ENCODE data around the gene PTBP3. TPM values are rescaled to one million over a fixed set of nuclear protein-coding genes. Genes with fewer than 3 reads are reported as not detected.
A peak's percentile ranks its signal among the peaks of the same experiment; 100 is the strongest.

Gene PTBP3
- polyA plus RNA-seq, 2 of the 4 experiments (the other 2 are of a cell fraction): 55.7 to 105 TPM

GRCh38 chr9:112348257-112349007 lies 15.0 kb upstream of the PTBP3 start (continued):
- TF ChIP-seq RARB (CRISPR knock-in tag; IDR thresholded peaks at IDR 0.05): no peak
- TF ChIP-seq PHF8 (IDR thresholded peaks at IDR 0.05; ENCODE audit: borderline replicate concordance, low read depth): no peak
- peak; percentile 95 for TF ChIP-seq HOXB13 (CRISPR knock-in tag; IDR thresholded peaks at IDR 0.05; ENCODE audit: low read depth)
- TF ChIP-seq, protein P1, sequence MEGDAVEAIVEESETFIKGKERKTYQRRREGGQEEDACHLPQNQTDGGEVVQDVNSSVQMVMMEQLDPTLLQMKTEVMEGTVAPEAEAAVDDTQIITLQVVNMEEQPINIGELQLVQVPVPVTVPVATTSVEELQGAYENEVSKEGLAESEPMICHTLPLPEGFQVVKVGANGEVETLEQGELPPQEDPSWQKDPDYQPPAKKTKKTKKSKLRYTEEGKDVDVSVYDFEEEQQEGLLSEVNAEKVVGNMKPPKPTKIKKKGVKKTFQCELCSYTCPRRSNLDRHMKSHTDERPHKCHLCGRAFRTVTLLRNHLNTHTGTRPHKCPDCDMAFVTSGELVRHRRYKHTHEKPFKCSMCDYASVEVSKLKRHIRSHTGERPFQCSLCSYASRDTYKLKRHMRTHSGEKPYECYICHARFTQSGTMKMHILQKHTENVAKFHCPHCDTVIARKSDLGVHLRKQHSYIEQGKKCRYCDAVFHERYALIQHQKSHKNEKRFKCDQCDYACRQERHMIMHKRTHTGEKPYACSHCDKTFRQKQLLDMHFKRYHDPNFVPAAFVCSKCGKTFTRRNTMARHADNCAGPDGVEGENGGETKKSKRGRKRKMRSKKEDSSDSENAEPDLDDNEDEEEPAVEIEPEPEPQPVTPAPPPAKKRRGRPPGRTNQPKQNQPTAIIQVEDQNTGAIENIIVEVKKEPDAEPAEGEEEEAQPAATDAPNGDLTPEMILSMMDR (IDR thresholded peaks at IDR 0.05): no peak
- no peak for TF ChIP-seq ZSCAN20 (CRISPR knock-in tag; IDR thresholded peaks at IDR 0.05)
- no peak for TF ChIP-seq TFCP2L1 (CRISPR knock-in tag; IDR thresholded peaks at IDR 0.05)
- TF ChIP-seq EHF (CRISPR knock-in tag; IDR thresholded peaks at IDR 0.05): peak; percentile 73; the same call in 1 of the 2 replicates
- TF ChIP-seq, protein P2, sequence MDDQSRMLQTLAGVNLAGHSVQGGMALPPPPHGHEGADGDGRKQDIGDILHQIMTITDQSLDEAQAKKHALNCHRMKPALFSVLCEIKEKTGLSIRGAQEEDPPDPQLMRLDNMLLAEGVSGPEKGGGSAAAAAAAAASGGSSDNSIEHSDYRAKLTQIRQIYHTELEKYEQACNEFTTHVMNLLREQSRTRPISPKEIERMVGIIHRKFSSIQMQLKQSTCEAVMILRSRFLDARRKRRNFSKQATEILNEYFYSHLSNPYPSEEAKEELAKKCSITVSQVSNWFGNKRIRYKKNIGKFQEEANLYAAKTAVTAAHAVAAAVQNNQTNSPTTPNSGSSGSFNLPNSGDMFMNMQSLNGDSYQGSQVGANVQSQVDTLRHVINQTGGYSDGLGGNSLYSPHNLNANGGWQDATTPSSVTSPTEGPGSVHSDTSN (IDR thresholded peaks at IDR 0.05): no peak
- TF ChIP-seq USF2 (IDR thresholded peaks at IDR 0.05): peak; percentile 59

- ChIA-PET POLR2A (interaction anchor here (0.7 to 1.0 kb wide), 2 partner anchors 8 to 37 kb away, joined by 3 read pairs; partner anchors contain the start of gene PTBP3), CTCF (interaction anchor here (1.0 to 9.6 kb wide), 3 partner anchors 18 to 244 kb away, joined by 3 to 42 read pairs (median 4); no protein-coding TSS in a partner anchor)
- no peak overlapping the region for H3K4me3 ChIP-seq
- DNase-seq (ENCODE audit: low read depth in 1 of 2, low spot score in 1 of 2) (peak in 1 of 2 experiments; percentile 49), FAIRE-seq (no peak), ATAC-seq (peak; percentile 18 to 41; a peak in 3 of 6 replicates)
- no peak for TF ChIP-seq JUN (IDR thresholded peaks at IDR 0.05)
- TF ChIP-seq, protein P3, sequence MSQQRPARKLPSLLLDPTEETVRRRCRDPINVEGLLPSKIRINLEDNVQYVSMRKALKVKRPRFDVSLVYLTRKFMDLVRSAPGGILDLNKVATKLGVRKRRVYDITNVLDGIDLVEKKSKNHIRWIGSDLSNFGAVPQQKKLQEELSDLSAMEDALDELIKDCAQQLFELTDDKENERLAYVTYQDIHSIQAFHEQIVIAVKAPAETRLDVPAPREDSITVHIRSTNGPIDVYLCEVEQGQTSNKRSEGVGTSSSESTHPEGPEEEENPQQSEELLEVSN (IDR thresholded peaks at IDR 0.05; ENCODE audit: borderline replicate concordance, low read depth): no peak
- TF ChIP-seq MYC (IDR thresholded peaks at IDR 0.05; ENCODE audit: borderline replicate concordance, low read length): no peak
- TF ChIP-seq ZSCAN20 (CRISPR knock-in tag; IDR thresholded peaks at IDR 0.05): no peak
- TF ChIP-seq FOXS1 (CRISPR knock-in tag; IDR thresholded peaks at IDR 0.05): no peak
- TF ChIP-seq PHF8 (IDR thresholded peaks at IDR 0.05; ENCODE audit: borderline replicate concordance, low read depth): no peak
- TF ChIP-seq EHF (CRISPR knock-in tag; IDR thresholded peaks at IDR 0.05): no peak
- no peaks in the 10 kb centered on the region for H3K9me3 ChIP-seq
- H3K4me2 ChIP-seq: peak overlapping the region; percentile 23
- peaks cover 42% of the 10 kb centered on the region for H3K4me1 ChIP-seq
- peak overlapping the region; percentile 32 to 75; a peak in 5 of 6 replicates for H3K27ac ChIP-seq
Measured at GRCh38 chr9:112341730-112342129, 8.3 kb upstream of the PTBP3 start.

GRCh38 chr9:112339886-112340285 lies 6.5 kb upstream of the PTBP3 start:
- Histone ChIP-seq H3K4me3 (no peak overlapping the region), H3K4me1 (peaks cover 52% of the 10 kb centered on the region), H3K27ac (peak overlapping the region; percentile 78 to 82; a peak in 4 of 6 replicates), H3K9me3 (no peaks in the 10 kb centered on the region), H3K4me2 (no peak overlapping the region)
- no peak for TF ChIP-seq RNF2 (IDR thresholded peaks at IDR 0.05; ENCODE audit: borderline replicate concordance, low read depth)
- TF ChIP-seq KDM1A (IDR thresholded peaks at IDR 0.05; ENCODE audit: low read depth): no peak
- TF ChIP-seq NFE2L2 (conservative IDR thresholded peaks at IDR 0.05; ENCODE audit: low read length): no peak
- no peak for TF ChIP-seq SMC3 (IDR thresholded peaks at IDR 0.05)
- no peak for TF ChIP-seq MAZ (IDR thresholded peaks at IDR 0.05; ENCODE audit: borderline replicate concordance, low read depth, low read length)
- no peak for TF ChIP-seq EHMT2 (IDR thresholded peaks at IDR 0.05; ENCODE audit: low read depth)
- TF ChIP-seq HEYL (CRISPR knock-in tag; IDR thresholded peaks at IDR 0.05): no peak
- TF ChIP-seq RARB (CRISPR knock-in tag; IDR thresholded peaks at IDR 0.05): no peak
- TF ChIP-seq, protein P4, sequence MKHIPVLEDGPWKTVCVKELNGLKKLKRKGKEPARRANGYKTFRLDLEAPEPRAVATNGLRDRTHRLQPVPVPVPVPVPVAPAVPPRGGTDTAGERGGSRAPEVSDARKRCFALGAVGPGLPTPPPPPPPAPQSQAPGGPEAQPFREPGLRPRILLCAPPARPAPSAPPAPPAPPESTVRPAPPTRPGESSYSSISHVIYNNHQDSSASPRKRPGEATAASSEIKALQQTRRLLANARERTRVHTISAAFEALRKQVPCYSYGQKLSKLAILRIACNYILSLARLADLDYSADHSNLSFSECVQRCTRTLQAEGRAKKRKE (CRISPR knock-in tag; IDR thresholded peaks at IDR 0.05; ENCODE audit: low read depth): no peak
- TF ChIP-seq CHD4 (IDR thresholded peaks at IDR 0.05; ENCODE audit: borderline replicate concordance): no peak
- TF ChIP-seq SREBF2 (IDR thresholded peaks at IDR 0.05): no peak
- no peak for TF ChIP-seq JUN (IDR thresholded peaks at IDR 0.05)
- TF ChIP-seq RCOR1 (IDR thresholded peaks at IDR 0.05; ENCODE audit: low read depth, low read length): no peak
- no peak for TF ChIP-seq USF2 (IDR thresholded peaks at IDR 0.05)
- no peak for TF ChIP-seq GATA3 (IDR thresholded peaks at IDR 0.05; ENCODE audit: borderline replicate concordance)
- TF ChIP-seq POLR2AphosphoS2 (conservative IDR thresholded peaks at IDR 0.05; ENCODE audit: low read length): no peak
- TF ChIP-seq FOXS1 (CRISPR knock-in tag; IDR thresholded peaks at IDR 0.05): no peak
- DNase-seq (ENCODE audit: low read depth in 1 of 2, low spot score in 1 of 2): no peak
- ATAC-seq: no peak
- 93% methylated on average over 3 of the region's 3 CpGs for WGBS (ENCODE audit: missing lambda C conversion rate)
- ChIA-PET CTCF (interaction anchor here (0.7 to 9.6 kb wide), 2 partner anchors 20 to 241 kb away, joined by 3 to 42 read pairs; no protein-coding TSS in a partner anchor), POLR2A (no interaction called here)
- no peak for FAIRE-seq

Measured in A549 (cell line).